ENCODE results near the gene ST8SIA1.

The ST8SIA1 gene

GRCh38 chr12:22268406-22268805 lies 66.1 kb downstream of the ST8SIA1 start:
- peaks cover 15% of the 10 kb centered on the region for H3K4me1 Mint-ChIP-seq
- H3K4me3 Mint-ChIP-seq: no peak overlapping the region
- peak overlapping the region; percentile 75 for H3K27ac Mint-ChIP-seq
- peaks cover 3% of the 10 kb centered on the region for H3K27me3 Mint-ChIP-seq (ENCODE audit: low read depth, poor library complexity)
- H3K36me3 Mint-ChIP-seq (ENCODE audit: low read depth): peaks cover 10% of the 10 kb centered on the region
- peaks cover 5% of the 10 kb centered on the region for H3K9me3 Mint-ChIP-seq
- TF ChIP-seq, protein P1, sequence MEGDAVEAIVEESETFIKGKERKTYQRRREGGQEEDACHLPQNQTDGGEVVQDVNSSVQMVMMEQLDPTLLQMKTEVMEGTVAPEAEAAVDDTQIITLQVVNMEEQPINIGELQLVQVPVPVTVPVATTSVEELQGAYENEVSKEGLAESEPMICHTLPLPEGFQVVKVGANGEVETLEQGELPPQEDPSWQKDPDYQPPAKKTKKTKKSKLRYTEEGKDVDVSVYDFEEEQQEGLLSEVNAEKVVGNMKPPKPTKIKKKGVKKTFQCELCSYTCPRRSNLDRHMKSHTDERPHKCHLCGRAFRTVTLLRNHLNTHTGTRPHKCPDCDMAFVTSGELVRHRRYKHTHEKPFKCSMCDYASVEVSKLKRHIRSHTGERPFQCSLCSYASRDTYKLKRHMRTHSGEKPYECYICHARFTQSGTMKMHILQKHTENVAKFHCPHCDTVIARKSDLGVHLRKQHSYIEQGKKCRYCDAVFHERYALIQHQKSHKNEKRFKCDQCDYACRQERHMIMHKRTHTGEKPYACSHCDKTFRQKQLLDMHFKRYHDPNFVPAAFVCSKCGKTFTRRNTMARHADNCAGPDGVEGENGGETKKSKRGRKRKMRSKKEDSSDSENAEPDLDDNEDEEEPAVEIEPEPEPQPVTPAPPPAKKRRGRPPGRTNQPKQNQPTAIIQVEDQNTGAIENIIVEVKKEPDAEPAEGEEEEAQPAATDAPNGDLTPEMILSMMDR (IDR thresholded peaks at IDR 0.05): no peak
- DNase-seq: no peak

- Mint-ChIP-seq H3K27ac (no peak overlapping the region), H3K27me3 (ENCODE audit: low read depth, poor library complexity) (peaks cover 3% of the 10 kb centered on the region), H3K9me3 (peaks cover 5% of the 10 kb centered on the region), H3K4me3 (no peak overlapping the region), H3K4me1 (peaks cover 27% of the 10 kb centered on the region), H3K36me3 (ENCODE audit: low read depth) (peaks cover 10% of the 10 kb centered on the region)
- TF ChIP-seq, protein P1 (IDR thresholded peaks at IDR 0.05): no peak
- no peak for DNase-seq
Observed at GRCh38 chr12:22266101-22266500, 68.4 kb downstream of the ST8SIA1 start.

DNA sequence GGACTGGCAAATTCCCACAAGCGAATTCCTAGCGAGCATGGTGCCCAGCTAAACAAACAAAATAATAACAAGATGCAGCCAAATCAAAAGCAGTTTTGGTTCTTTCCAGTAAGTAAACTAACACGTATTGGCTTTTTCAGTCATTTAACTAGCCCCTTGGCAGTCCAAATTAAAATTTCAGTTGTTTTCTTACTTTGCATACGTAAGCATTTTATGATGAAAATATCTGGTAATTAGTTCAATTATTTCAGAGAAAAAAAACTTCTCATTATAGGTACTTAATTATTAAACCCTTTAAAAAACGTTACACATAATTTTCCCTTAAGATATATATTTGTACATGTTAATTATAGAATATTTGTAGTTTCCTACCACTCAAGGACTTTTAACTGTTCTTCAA lies 70.1 kb downstream of the ST8SIA1 start:
- Mint-ChIP-seq H3K27me3 (ENCODE audit: low read depth, poor library complexity) (peaks cover 3% of the 10 kb centered on the region), H3K4me3 (no peak overlapping the region), H3K36me3 (ENCODE audit: low read depth) (peaks cover 10% of the 10 kb centered on the region), H3K27ac (no peak overlapping the region), H3K9me3 (peaks cover 5% of the 10 kb centered on the region), H3K4me1 (peaks cover 27% of the 10 kb centered on the region)
- no peak for DNase-seq
- TF ChIP-seq, protein P1 (IDR thresholded peaks at IDR 0.05): no peak

- H3K9me3 Mint-ChIP-seq: no peaks in the 10 kb centered on the region
- no peak overlapping the region for H3K27ac Mint-ChIP-seq
- H3K27me3 Mint-ChIP-seq (ENCODE audit: low read depth, poor library complexity): peaks cover 3% of the 10 kb centered on the region
- H3K36me3 Mint-ChIP-seq (ENCODE audit: low read depth): no peaks in the 10 kb centered on the region
- no peak for DNase-seq
- H3K4me3 Mint-ChIP-seq: peak overlapping the region; percentile 47
- TF ChIP-seq, protein P1 (IDR thresholded peaks at IDR 0.05): no peak
- peaks cover 27% of the 10 kb centered on the region for H3K4me1 Mint-ChIP-seq
Observed at GRCh38 chr12:22262309-22262708, 72.2 kb downstream of the ST8SIA1 start.

DNA sequence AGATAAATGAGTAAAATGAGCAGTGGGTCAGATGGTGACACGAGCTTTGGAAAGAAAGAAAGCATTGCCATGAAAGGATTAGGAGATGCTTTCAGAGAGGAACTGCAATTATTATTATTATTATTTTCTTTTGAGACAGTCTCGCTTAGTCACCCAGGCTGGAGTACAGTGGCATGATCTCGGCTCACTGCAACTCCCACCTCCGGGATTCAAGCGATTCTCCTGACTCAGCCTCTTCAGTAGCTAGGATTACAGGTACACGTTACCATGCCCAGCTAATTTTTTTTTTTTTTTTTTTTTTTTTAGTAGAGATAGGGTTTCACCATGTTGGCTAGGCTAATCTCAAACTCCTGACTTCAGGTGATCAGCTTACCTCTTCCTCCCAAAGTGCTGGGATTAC lies 77.4 kb downstream of the ST8SIA1 start:
- Mint-ChIP-seq H3K27ac (no peak overlapping the region), H3K9me3 (no peaks in the 10 kb centered on the region), H3K4me3 (no peak overlapping the region), H3K27me3 (ENCODE audit: low read depth, poor library complexity) (peaks cover 3% of the 10 kb centered on the region), H3K36me3 (ENCODE audit: low read depth) (no peaks in the 10 kb centered on the region), H3K4me1 (peaks cover 10% of the 10 kb centered on the region)
- TF ChIP-seq, protein P1 (IDR thresholded peaks at IDR 0.05): no peak
- DNase-seq: no peak

DNA sequence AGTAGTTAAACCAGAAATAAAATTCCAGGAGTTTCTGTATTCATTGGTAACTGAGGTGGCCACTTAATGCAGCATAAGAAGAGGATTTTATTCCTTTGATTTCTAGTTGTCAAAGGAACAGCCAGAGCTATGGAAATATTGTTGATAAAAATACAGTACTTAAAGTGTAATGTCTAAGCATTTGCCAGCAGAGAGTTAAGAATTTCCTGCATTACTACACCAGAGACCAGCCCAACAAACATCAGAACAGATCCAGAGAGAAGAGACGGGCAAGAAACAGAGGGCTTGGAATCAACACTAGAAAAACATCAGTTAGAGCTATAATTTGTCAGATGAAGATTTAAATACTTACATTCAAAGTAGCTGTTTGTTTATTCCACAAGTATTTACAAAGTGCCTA lies 77.9 kb downstream of the ST8SIA1 start:
- no peaks in the 10 kb centered on the region for H3K9me3 Mint-ChIP-seq
- no peak overlapping the region for H3K27ac Mint-ChIP-seq
- peaks cover 6% of the 10 kb centered on the region for H3K4me1 Mint-ChIP-seq
- TF ChIP-seq, protein P1 (IDR thresholded peaks at IDR 0.05): no peak
- no peak overlapping the region for H3K4me3 Mint-ChIP-seq
- no peaks in the 10 kb centered on the region for H3K36me3 Mint-ChIP-seq (ENCODE audit: low read depth)
- H3K27me3 Mint-ChIP-seq (ENCODE audit: low read depth, poor library complexity): peaks cover 3% of the 10 kb centered on the region
- no peak for DNase-seq

Data from nephron progenitor cell (in vitro differentiated cells).